ENCODE results near the gene CXXC1.

GRCh38 chr18:50281972-50282520 lies 5.4 kb downstream of the CXXC1 start:
- TF ChIP-seq CTCF (optimal IDR thresholded peaks at IDR 0.05 in 1 of 3, IDR thresholded peaks at IDR 0.05 in 1 of 3, conservative IDR thresholded peaks at IDR 0.05 in 1 of 3; ENCODE audit: extremely low read depth in 1 of 3, insufficient read depth in 2 of 3, low read length in 3 of 3), result no peak
- TF ChIP-seq EZH2 (IDR thresholded peaks at IDR 0.05; ENCODE audit: low read length), result no peak

Measured in keratinocyte (primary cell).